Endothelial cell of umbilical vein (primary cell): ENCODE data around the gene RTN4RL1.

Source experiments
- CTCF ChIP-seq, 2 donors: IDR thresholded peaks; 1 replicate in 1 of 2; 2 replicates in 1 of 2; pipeline ENCODE4 v1.5.1; 2011; ENCODE audit warnings: low read length in 2 of 2, mild to moderate bottlenecking in 2 of 2, moderate library complexity in 2 of 2, control low read depth in 1 of 2, inconsistent platforms in 1 of 2, low read depth in 1 of 2; ENCODE audit not compliant: insufficient read depth in 1 of 2; ENCODE audit errors: extremely low read depth in 1 of 2
- EZH2 ChIP-seq: IDR thresholded peaks from 2 replicates; pipeline ENCODE4 v1.6.1; 2012; ENCODE audit warnings: borderline replicate concordance, low read depth, mild to moderate bottlenecking, moderate library complexity, low read length, inconsistent platforms; ENCODE audit not compliant: severe bottlenecking
- GATA2 ChIP-seq: IDR thresholded peaks from 2 replicates; pipeline ENCODE4 v1.7.0; 2011; ENCODE audit warnings: low read depth, mild to moderate bottlenecking, moderate library complexity, mixed read lengths, low read length; ENCODE audit not compliant: insufficient read length, insufficient read depth
- JUN ChIP-seq: IDR thresholded peaks from 2 replicates; pipeline ENCODE4 v1.6.1; 2011; ENCODE audit warnings: borderline replicate concordance, low read depth; ENCODE audit not compliant: insufficient read length, insufficient read depth
- MAX ChIP-seq: IDR thresholded peaks from 2 replicates; pipeline ENCODE4 v1.6.1; 2011; ENCODE audit not compliant: insufficient read depth, insufficient read length
- MYC ChIP-seq: IDR thresholded peaks from one replicate; pipeline ENCODE4 v1.6.1; 2011; ENCODE audit warnings: mild to moderate bottlenecking, low read depth, low read length
- POLR2A ChIP-seq: IDR thresholded peaks from 2 replicates; pipeline ENCODE4 v1.6.1; 2012; ENCODE audit warnings: low read depth, mild to moderate bottlenecking, control low read depth, low read length
- POLR2AphosphoS5 ChIP-seq: IDR thresholded peaks from 2 replicates; pipeline ENCODE4 v1.6.1; 2012; ENCODE audit warnings: low read depth, mild to moderate bottlenecking, control low read depth, low read length, moderate library complexity; ENCODE audit not compliant: insufficient read depth

- TF ChIP-seq CTCF (IDR thresholded peaks at IDR 0.05; ENCODE audit: extremely low read depth in 1 of 2, insufficient read depth in 1 of 2, low read depth in 1 of 2, low read length in 2 of 2) (no peak), POLR2A (no peak), POLR2AphosphoS5 (no peak), EZH2 (no peak), GATA2 (no peak), JUN (no peak), MAX (no peak), MYC (no peak)
Measured at GRCh38 chr17:2003525-2003924, 21.6 kb downstream of the RTN4RL1 start.
